Measurements from ENCODE around the gene ARID2.

Gene ARID2

GRCh38 chr12:45729233-45730083, at the start of gene ARID2:
Gene ARID2 (plus strand): TSS chr12:45729706. CDS start chr12:45729837, 131 bp downstream.
- DNase-seq = peak; percentile 73

- no peak for DNase-seq
Observed at GRCh38 chr12:45680362-45680761, 49.1 kb upstream of the ARID2 start.

- DNase-seq = no peak
Observed at GRCh38 chr12:45681465-45681864, 48.0 kb upstream of the ARID2 start.

- DNase-seq = no peak
Observed at GRCh38 chr12:45685680-45686079, 43.8 kb upstream of the ARID2 start.

- DNase-seq = no peak
Observed at GRCh38 chr12:45687081-45688015, 42.2 kb upstream of the ARID2 start.

- DNase-seq = no peak
Observed at GRCh38 chr12:45688183-45688582, 41.3 kb upstream of the ARID2 start.

- DNase-seq = no peak
Observed at GRCh38 chr12:45695035-45695434, 34.5 kb upstream of the ARID2 start.

- no peak for DNase-seq
Observed at GRCh38 chr12:45695606-45696005, 33.9 kb upstream of the ARID2 start.

GRCh38 chr12:45696049-45696448, 33.5 kb upstream of the ARID2 start:
- no peak for DNase-seq

GRCh38 chr12:45697371-45697770, 32.1 kb upstream of the ARID2 start:
- no peak for DNase-seq

- no peak for DNase-seq
Observed at GRCh38 chr12:45701296-45701695, 28.2 kb upstream of the ARID2 start.

GRCh38 chr12:45703942-45704341, 25.6 kb upstream of the ARID2 start:
- no peak for DNase-seq

GRCh38 chr12:45704968-45705367, 24.5 kb upstream of the ARID2 start:
- no peak for DNase-seq

GRCh38 chr12:45705404-45705803, 24.1 kb upstream of the ARID2 start:
- no peak for DNase-seq

- no peak for DNase-seq
Observed at GRCh38 chr12:45707241-45707857, 22.2 kb upstream of the ARID2 start.

GRCh38 chr12:45708363-45708762, 21.1 kb upstream of the ARID2 start:
- DNase-seq = no peak

- DNase-seq = no peak
Observed at GRCh38 chr12:45708901-45709300, 20.6 kb upstream of the ARID2 start.

GRCh38 chr12:45712319-45712718, 17.2 kb upstream of the ARID2 start:
- no peak for DNase-seq

- DNase-seq = no peak
Observed at GRCh38 chr12:45713078-45713477, 16.4 kb upstream of the ARID2 start.

- DNase-seq = no peak
Observed at GRCh38 chr12:45718306-45718705, 11.2 kb upstream of the ARID2 start.

- DNase-seq = no peak
Observed at GRCh38 chr12:45720069-45720468, 9.4 kb upstream of the ARID2 start.

- no peak for DNase-seq
Observed at GRCh38 chr12:45721369-45721768, 8.1 kb upstream of the ARID2 start.

GRCh38 chr12:45721954-45722353, 7.6 kb upstream of the ARID2 start:
- DNase-seq = no peak

All from stimulated activated CD8-positive, alpha-beta memory T cell treated with anti-CD3 and anti-CD28 coated beads, Interleukin-4, amount 100 ng/mL, for 48 hours (primary cell).